IMR-90 (cell line): Measurements from ENCODE around the gene ICAM1. TPM values are rescaled to one million over a fixed set of nuclear protein-coding genes. Genes with fewer than 3 reads are reported as not detected.
A peak's percentile ranks its signal among the peaks of the same experiment; 100 is the strongest.

Experiments used
- ATAC-seq: fragments of 200-7000 bp; cut with Tn5 transposase; 2 replicates; pipeline ENCODE4 v1.9.1; 2020; ENCODE audit warnings: low read depth, mild to moderate bottlenecking, moderate library complexity
- BruUV-seq: library from RNA; stranded (reverse); fragments of 400-500 nt; replicated peaks from 2 replicates; lab custom pipeline; 2021; lab: Mats Ljungman, UMichigan
- CTCF ChIA-PET: fragments of 300-600 bp; formaldehyde crosslinking; extraction: SDS; loops from one replicate; lab custom pipeline; 2021; ENCODE audit warnings: antibody characterized with exemption; lab: Yijun Ruan, JAX
- POLR2A ChIA-PET: fragments of 300-600 bp; sonication (Branson Sonifier 250); formaldehyde crosslinking; loops from one replicate; lab custom pipeline; 2022; ENCODE audit warnings: antibody characterized with exemption; ENCODE audit not compliant: unreplicated experiment; lab: Charles Lee
- DNase-seq: peaks from one replicate; pipeline ENCODE4 v3.0.0; 2013
- H2AFZ ChIP-seq: replicated peaks from 2 replicates; pipeline ENCODE3; 2013; ENCODE audit warnings: low read length, mild to moderate bottlenecking; ENCODE audit not compliant: poor library complexity
- H2AK5ac ChIP-seq: 2 replicates; pipeline ENCODE4 v1.6.1; 2013; ENCODE audit warnings: low read depth, low read length, inconsistent platforms
- H2AK9ac ChIP-seq: replicated peaks from 2 replicates; pipeline ENCODE3; 2013; ENCODE audit warnings: mild to moderate bottlenecking, low read depth, low read length, moderate library complexity; ENCODE audit not compliant: poor library complexity
- H2BK120ac ChIP-seq: 2 replicates; pipeline ENCODE4 v1.6.1; 2013; ENCODE audit warnings: low read depth, low read length, inconsistent platforms
- H2BK15ac ChIP-seq: 3 replicates; pipeline ENCODE4 v1.6.1; 2013; ENCODE audit warnings: low read depth, low read length, inconsistent platforms
- H2BK20ac ChIP-seq: 2 replicates; pipeline ENCODE4 v1.6.1; 2013; ENCODE audit warnings: low read depth, mild to moderate bottlenecking, inconsistent platforms, low read length, moderate library complexity
- H2BK5ac ChIP-seq: 2 replicates; pipeline ENCODE4 v1.6.1; 2013; ENCODE audit warnings: mild to moderate bottlenecking, low read depth, low read length, inconsistent platforms; ENCODE audit not compliant: poor library complexity, severe bottlenecking
- H3K14ac ChIP-seq: replicated peaks from 2 replicates; pipeline ENCODE4 v1.6.1; 2013; ENCODE audit warnings: low read depth, low read length, inconsistent platforms
- H3K18ac ChIP-seq: 2 replicates; pipeline ENCODE4 v1.6.1; 2013; ENCODE audit warnings: low read depth, low read length, control low read depth
- H3K23ac ChIP-seq: 2 replicates; pipeline ENCODE4 v1.6.1; 2013; ENCODE audit warnings: low read depth, low read length, inconsistent platforms
- H3K27ac ChIP-seq: 2 replicates; pipeline ENCODE4 v1.5.1; 2013; ENCODE audit warnings: mild to moderate bottlenecking, control low read depth, low read length; ENCODE audit not compliant: insufficient read depth
- H3K27me3 ChIP-seq: 2 replicates; pipeline ENCODE4 v1.6.1; 2013; ENCODE audit warnings: low read length; ENCODE audit not compliant: control insufficient read depth, insufficient read depth
- H3K36me3 ChIP-seq: 2 replicates; pipeline ENCODE4 v1.6.1; 2013; ENCODE audit warnings: low read length, mixed read lengths; ENCODE audit not compliant: control insufficient read depth, insufficient read depth
- H3K4ac ChIP-seq: 2 replicates; pipeline ENCODE4 v1.6.1; 2013; ENCODE audit warnings: low read depth, low read length, inconsistent platforms
- H3K4me1 ChIP-seq: 2 replicates; pipeline ENCODE4 v1.6.1; 2013; ENCODE audit warnings: low read length, mixed read lengths; ENCODE audit not compliant: control insufficient read depth, insufficient read depth
- H3K4me2 ChIP-seq: 2 replicates; pipeline ENCODE4 v1.6.1; 2013; ENCODE audit warnings: low read depth, mild to moderate bottlenecking, control low read depth, low read length, moderate library complexity
- H3K4me3 ChIP-seq: 2 replicates; pipeline ENCODE4 v1.5.1; 2013; ENCODE audit warnings: low read depth, mild to moderate bottlenecking, control low read depth, low read length, moderate library complexity; ENCODE audit not compliant: insufficient read depth
- H3K56ac ChIP-seq: 2 replicates; pipeline ENCODE4 v1.6.1; 2013; ENCODE audit warnings: low read length, inconsistent platforms; ENCODE audit not compliant: insufficient read depth; ENCODE audit errors: extremely low read depth
- H3K79me1 ChIP-seq, 2 experiments: 2 replicates each; pipeline ENCODE4 v1.6.1; 2013; ENCODE audit warnings: low read length in 2 of 2, inconsistent platforms in 1 of 2, low read depth in 1 of 2
- H3K9ac ChIP-seq: 2 replicates; pipeline ENCODE4 v1.6.1; 2013; ENCODE audit warnings: low read depth, low read length, control low read depth
- H3K9me1 ChIP-seq: 2 replicates; pipeline ENCODE4 v1.6.1; 2013; ENCODE audit warnings: low read length, inconsistent platforms; ENCODE audit not compliant: insufficient read depth
- H3K9me3 ChIP-seq: 2 replicates; pipeline ENCODE4 v1.6.1; 2013; ENCODE audit warnings: low read length; ENCODE audit not compliant: control insufficient read depth, insufficient read depth
- H4K20me1 ChIP-seq: 2 replicates; pipeline ENCODE4 v1.6.1; 2013; ENCODE audit warnings: low read length, inconsistent platforms; ENCODE audit not compliant: insufficient read depth
- H4K5ac ChIP-seq: 2 replicates; pipeline ENCODE4 v1.6.1; 2013; ENCODE audit warnings: mild to moderate bottlenecking, low read depth, low read length, control low read depth
- H4K8ac ChIP-seq, 2 experiments: 2 replicates each; pipeline ENCODE4 v1.6.1; 2013; ENCODE audit warnings: low read depth in 2 of 2, low read length in 2 of 2, control low read depth in 1 of 2, inconsistent platforms in 1 of 2
- H4K91ac ChIP-seq: 2 replicates; pipeline ENCODE4 v1.6.1; 2013; ENCODE audit warnings: low read depth, low read length, inconsistent platforms; ENCODE audit not compliant: insufficient read depth
- BHLHE40 ChIP-seq: fragments of 150-350 bp; IDR thresholded peaks from 2 replicates; pipeline ENCODE4 v1.6.1; 2016; ENCODE audit warnings: mild to moderate bottlenecking, low read depth, low read length
- CEBPB ChIP-seq: IDR thresholded peaks from 2 replicates; pipeline ENCODE4 v1.6.1; 2012; ENCODE audit warnings: low read depth, low read length, improper control_type of control experiment
- CHD1 ChIP-seq: IDR thresholded peaks from 2 replicates; pipeline ENCODE4 v1.6.1; 2012; ENCODE audit warnings: low read depth, low read length, improper control_type of control experiment
- FOS ChIP-seq: fragments of 150-350 bp; IDR thresholded peaks from 2 replicates; pipeline ENCODE4 v1.6.1; 2016; ENCODE audit warnings: low read depth, low read length
- MAFK ChIP-seq: IDR thresholded peaks from 2 replicates; pipeline ENCODE4 v1.6.1; 2012; ENCODE audit warnings: low read depth, low read length, improper control_type of control experiment
- MXI1 ChIP-seq: IDR thresholded peaks from 2 replicates; pipeline ENCODE4 v1.6.1; 2012; ENCODE audit warnings: low read depth, mild to moderate bottlenecking, low read length, moderate library complexity, borderline replicate concordance
- NFE2L2 ChIP-seq: fragments of 150-350 bp; IDR thresholded peaks from 2 replicates; pipeline ENCODE4 v1.6.1; 2016; ENCODE audit warnings: low read depth, mild to moderate bottlenecking, low read length
- POLR2A ChIP-seq: IDR thresholded peaks from 2 replicates; pipeline ENCODE4 v1.6.1; 2012; ENCODE audit warnings: mild to moderate bottlenecking, low read depth, low read length
- RAD21 ChIP-seq: IDR thresholded peaks from 2 replicates; pipeline ENCODE4 v1.6.1; 2012; ENCODE audit warnings: low read length, improper control_type of control experiment
- RCOR1 ChIP-seq: IDR thresholded peaks from 2 replicates; pipeline ENCODE4 v1.6.1; 2012; ENCODE audit warnings: mild to moderate bottlenecking, low read length, improper control_type of control experiment; ENCODE audit not compliant: insufficient replicate concordance
- RFX5 ChIP-seq: IDR thresholded peaks from 2 replicates; pipeline ENCODE4 v1.8.0; 2012; ENCODE audit warnings: low read depth, mild to moderate bottlenecking, low read length, moderate library complexity
- SMC3 ChIP-seq: fragments of 150-350 bp; IDR thresholded peaks from 2 replicates; pipeline ENCODE4 v1.6.1; 2016; ENCODE audit warnings: low read depth, mild to moderate bottlenecking, antibody characterized with exemption, low read length, moderate library complexity
- WGBS, 2 experiments: methylation state at CpG; one replicate each; pipeline versions ENCODE4 v1.1.5 to v1.1.7; 2013; ENCODE audit warnings: missing lambda C conversion rate in 2 of 2; ENCODE audit not compliant: insufficient read length in 1 of 2; ENCODE audit errors: extremely low coverage in 2 of 2; 5-methylcytosine and 5-hydroxymethylcytosine counted together
- dilution Hi-C: fragments of 300-500 bp; cut with HindIII; formaldehyde crosslinking; loops from one replicate; pipeline ENCODE4 v1.14.3; 2018; ENCODE audit warnings: low sequenced_read_pairs; ENCODE audit not compliant: unreplicated experiment
- in situ Hi-C: fragments of 300-500 bp; cut with MboI; formaldehyde crosslinking; loops from 3 replicates; pipeline ENCODE4 v1.14.3; 2019; ENCODE audit warnings: low sequenced_read_pairs, inconsistent platforms, mixed read lengths
- intact Hi-C: fragments of 100-400 bp; cut with micrococcal nuclease; formaldehyde crosslinking; loops from 2 replicates; pipeline ENCODE4 v1.10.0; 2022
- polyA plus RNA-seq, 3 experiments: library from polyadenylated mRNA; depleted of rRNA; stranded (reverse); fragments of >200 nt; gene quantifications; 2 replicates each; pipeline ENCODE4 v1.2.3, GENCODE V29; 2012; ENCODE audit warnings: low replicate concordance in 1 of 3
- total RNA-seq: library from RNA; depleted of rRNA; stranded (reverse); fragments of >200 nt; gene quantifications from 2 replicates; pipeline ENCODE4 v1.2.3, GENCODE V29; 2012
- TF ChIP-seq, protein P1 (sequence below): fragments of 150-350 bp; IDR thresholded peaks from 2 replicates; pipeline ENCODE4 v1.6.1; 2017; ENCODE audit warnings: mild to moderate bottlenecking, antibody characterized with exemption, low read length, low read depth
- TF ChIP-seq, protein P2 (sequence below): conservative IDR thresholded peaks from 2 replicates; pipeline ENCODE4 v1.5.1; 2012; ENCODE audit warnings: mild to moderate bottlenecking, low read depth, low read length, improper control_type of control experiment

Gene ICAM1
- total and polyA plus RNA-seq, 2 of the 4 experiments (the other 2 are of a cell fraction), result 10.6 to 19.1 TPM

DNA sequence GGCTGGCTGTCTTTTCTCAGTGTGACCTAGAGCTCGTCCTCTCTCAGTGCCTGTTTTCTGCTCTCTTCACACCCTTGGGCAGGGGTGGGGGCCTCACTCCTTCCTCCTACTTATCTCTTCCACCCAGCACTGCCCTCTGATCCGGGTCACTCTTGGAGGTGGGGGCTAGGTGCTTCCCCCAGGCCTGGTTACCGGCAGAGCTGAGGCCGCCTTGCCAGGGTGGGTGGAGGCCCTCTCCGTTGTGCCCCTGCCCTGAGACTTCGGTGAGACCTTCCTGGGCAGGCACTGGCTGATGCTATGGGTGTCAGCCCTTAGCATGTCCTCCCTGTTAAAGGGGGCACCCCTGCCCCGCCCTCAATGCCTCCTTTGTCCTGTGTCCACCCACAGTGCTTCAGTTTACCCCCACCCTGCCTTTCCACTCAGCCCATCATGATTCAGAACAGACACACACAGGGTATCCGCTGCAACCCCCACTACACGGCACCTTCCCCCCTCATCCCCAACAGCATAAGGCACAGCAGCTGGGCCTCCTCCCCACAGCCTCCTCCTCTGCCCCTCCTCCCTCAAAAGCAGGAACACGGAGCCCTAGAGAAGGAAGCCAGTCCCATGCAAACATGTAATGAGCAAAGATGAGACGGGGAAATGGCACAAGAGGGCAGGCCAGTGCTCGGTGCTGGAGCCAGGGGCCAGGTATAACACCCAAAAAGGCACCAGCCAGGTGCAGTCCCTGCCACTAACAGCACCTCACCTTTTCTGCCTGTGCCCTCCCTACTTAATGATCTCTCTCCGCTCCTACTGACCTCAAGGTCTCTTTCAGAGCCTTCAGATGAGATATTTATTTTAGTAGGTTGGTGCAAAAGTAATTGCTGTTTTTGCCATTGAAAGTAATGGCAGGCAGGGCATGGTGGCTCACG is 28.9 kb downstream of the ICAM1 start:
- no peak overlapping the region for H3K14ac ChIP-seq
- H2AFZ ChIP-seq, result peak overlapping the region; percentile 79
- in situ Hi-C loops, result no loop called here
- peaks cover 4% of the 10 kb centered on the region for H4K20me1 ChIP-seq
- no peak overlapping the region for H3K4me3 ChIP-seq
- ChIA-PET CTCF (no interaction called here), POLR2A (no interaction called here)
- H3K56ac ChIP-seq, result no peak overlapping the region
- ATAC-seq, result peak; percentile 16; the same call in 1 of the 2 replicates
- peak overlapping the region; percentile 33 for H2AK9ac ChIP-seq
- no peak overlapping the region for H2BK15ac ChIP-seq
- peak overlapping the region; percentile 20 for H4K5ac ChIP-seq
- intact Hi-C loops, result no loop called here
- H3K9ac ChIP-seq, result no peak overlapping the region
- peak overlapping the region; percentile 9 to 79; a peak in 2 of 4 replicates for H4K8ac ChIP-seq
- no peak overlapping the region; the same call in 1 of the 2 replicates for H4K91ac ChIP-seq
- H3K4me1 ChIP-seq, result peaks cover 6% of the 10 kb centered on the region
- dilution Hi-C loops, result no loop called here
- no peaks in the 10 kb centered on the region for H3K79me1 ChIP-seq
- H2BK5ac ChIP-seq, result no peak overlapping the region
- no peaks in the 10 kb centered on the region; the same call in 1 of the 2 replicates for H3K27me3 ChIP-seq
- H3K23ac ChIP-seq, result no peak overlapping the region
- DNase-seq, result no peak
- no peaks in the 10 kb centered on the region for H3K9me3 ChIP-seq
- no peak overlapping the region for H3K27ac ChIP-seq
- 55% methylated on average over 6 of the region's 14 CpGs; no CpG with 5 or more reads in 1 of the 2 experiments for WGBS, 2 experiments
- peaks cover 5% of the 10 kb centered on the region; the same call in 1 of the 2 replicates for H3K9me1 ChIP-seq
- no peak overlapping the region for H2BK120ac ChIP-seq
- no peak overlapping the region for H2BK20ac ChIP-seq
- peak overlapping the region; percentile 68; the same call in 1 of the 2 replicates for H2AK5ac ChIP-seq
- 0 out of 2 replicates have a peak overlapping the region, but pooled peaks have one; percentile 2 for H3K4ac ChIP-seq
- no peak overlapping the region for H3K4me2 ChIP-seq
- H3K36me3 ChIP-seq, result no peaks in the 10 kb centered on the region
- H3K18ac ChIP-seq, result no peak overlapping the region
- no TSS peak for BruUV-seq
- TF ChIP-seq RCOR1 (no peak), CHD1 (no peak), BHLHE40 (no peak), MAFK (no peak), POLR2A (no peak), RFX5 (no peak), RAD21 (no peak), FOS (no peak), NFE2L2 (no peak), CEBPB (no peak), MXI1 (no peak), SMC3 (no peak)
- TF ChIP-seq, protein P1, sequence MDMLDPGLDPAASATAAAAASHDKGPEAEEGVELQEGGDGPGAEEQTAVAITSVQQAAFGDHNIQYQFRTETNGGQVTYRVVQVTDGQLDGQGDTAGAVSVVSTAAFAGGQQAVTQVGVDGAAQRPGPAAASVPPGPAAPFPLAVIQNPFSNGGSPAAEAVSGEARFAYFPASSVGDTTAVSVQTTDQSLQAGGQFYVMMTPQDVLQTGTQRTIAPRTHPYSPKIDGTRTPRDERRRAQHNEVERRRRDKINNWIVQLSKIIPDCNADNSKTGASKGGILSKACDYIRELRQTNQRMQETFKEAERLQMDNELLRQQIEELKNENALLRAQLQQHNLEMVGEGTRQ, result no peak
- TF ChIP-seq, protein P2, sequence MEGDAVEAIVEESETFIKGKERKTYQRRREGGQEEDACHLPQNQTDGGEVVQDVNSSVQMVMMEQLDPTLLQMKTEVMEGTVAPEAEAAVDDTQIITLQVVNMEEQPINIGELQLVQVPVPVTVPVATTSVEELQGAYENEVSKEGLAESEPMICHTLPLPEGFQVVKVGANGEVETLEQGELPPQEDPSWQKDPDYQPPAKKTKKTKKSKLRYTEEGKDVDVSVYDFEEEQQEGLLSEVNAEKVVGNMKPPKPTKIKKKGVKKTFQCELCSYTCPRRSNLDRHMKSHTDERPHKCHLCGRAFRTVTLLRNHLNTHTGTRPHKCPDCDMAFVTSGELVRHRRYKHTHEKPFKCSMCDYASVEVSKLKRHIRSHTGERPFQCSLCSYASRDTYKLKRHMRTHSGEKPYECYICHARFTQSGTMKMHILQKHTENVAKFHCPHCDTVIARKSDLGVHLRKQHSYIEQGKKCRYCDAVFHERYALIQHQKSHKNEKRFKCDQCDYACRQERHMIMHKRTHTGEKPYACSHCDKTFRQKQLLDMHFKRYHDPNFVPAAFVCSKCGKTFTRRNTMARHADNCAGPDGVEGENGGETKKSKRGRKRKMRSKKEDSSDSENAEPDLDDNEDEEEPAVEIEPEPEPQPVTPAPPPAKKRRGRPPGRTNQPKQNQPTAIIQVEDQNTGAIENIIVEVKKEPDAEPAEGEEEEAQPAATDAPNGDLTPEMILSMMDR, result no peak
